Measurements from ENCODE around the gene UQCRC1. TPM values are rescaled to one million over a fixed set of nuclear protein-coding genes. Genes with fewer than 3 reads are reported as not detected.

UQCRC1 gene
- total and polyA plus RNA-seq, 2 of the 8 experiments (the other 6 are each of a cell fraction or from before 2014, with no cell fraction given), result 310 to 720 TPM

- TF ChIP-seq GABPA (IDR thresholded peaks at IDR 0.05; ENCODE audit: borderline replicate concordance, insufficient read depth, low read length), result no peak
- no peak for TF ChIP-seq SIRT6 (IDR thresholded peaks at IDR 0.05; ENCODE audit: low read length)
- TF ChIP-seq CTBP2 (IDR thresholded peaks at IDR 0.05; ENCODE audit: borderline replicate concordance, insufficient read depth, insufficient read length, low read length), result no peak
- no peak for TF ChIP-seq TCF12 (IDR thresholded peaks at IDR 0.05; ENCODE audit: low read depth, low read length)
- no peak for TF ChIP-seq CREB1 (IDR thresholded peaks at IDR 0.05)
These were observed 4.6 kb upstream of the UQCRC1 start (continued) for GRCh38 chr3:48614044-48614443.

Data from H1 (cell line).